Measurements from ENCODE around the gene ZDHHC8.

ZDHHC8 gene

DNA sequence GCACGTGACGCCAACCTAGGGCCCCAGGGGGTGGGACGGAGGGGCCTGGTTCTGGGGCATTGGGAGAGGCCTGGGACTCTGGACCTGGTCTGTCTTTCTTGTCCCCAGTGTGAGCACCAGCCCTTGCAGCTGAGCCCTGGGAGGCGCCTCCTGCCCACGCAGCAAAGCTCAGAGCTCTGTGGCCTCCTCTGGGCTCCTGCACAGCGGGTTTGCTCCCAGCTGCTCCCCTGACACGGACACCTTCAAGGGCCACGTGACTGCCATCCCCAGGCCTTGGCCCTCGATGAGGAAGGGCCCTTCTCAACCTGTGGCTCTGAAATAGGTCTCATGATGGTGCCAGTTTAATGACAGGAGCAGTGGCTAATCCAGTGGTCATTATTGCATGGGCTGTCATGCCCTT, 50.8 kb downstream of the ZDHHC8 start:
- DNase-seq = no peak

DNA sequence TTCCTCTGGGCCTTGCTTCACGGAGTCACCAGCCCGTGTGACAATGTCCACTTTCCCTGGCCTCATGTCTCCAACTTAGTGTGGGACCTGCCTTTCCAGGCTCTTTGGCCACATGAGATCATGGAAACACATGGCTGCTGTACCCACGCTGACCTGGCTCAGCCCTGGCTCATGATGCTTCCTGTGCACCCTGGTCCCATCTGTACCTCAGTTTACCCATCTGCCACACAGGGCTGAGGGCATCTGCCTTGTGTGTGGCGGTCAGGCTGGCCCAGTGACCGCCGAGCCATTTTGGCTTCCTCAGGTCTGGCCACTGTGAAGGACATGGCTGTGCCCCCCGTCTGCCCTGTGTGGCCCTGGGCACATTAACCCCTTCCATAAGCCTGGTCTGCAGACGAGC, 51.5 kb downstream of the ZDHHC8 start:
- DNase-seq = no peak

DNA sequence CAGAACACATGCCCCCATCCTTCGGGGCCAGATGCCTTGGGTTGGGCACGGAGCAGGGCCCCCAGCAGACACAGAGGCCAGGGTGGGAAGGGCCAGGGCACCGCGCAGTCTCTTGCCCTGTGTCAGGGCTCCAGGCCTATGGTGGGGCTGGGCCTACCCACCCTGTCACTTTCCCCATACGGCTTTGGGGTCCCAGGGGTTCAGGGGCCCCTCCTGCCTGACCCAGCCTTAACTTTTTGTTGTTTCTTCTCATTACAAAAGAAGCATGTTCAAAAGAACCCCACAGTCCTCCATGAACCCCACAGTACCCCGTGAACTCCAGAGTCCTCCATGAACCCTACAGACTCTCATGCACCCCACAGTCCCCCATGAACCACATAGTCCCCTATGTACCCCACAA, 52.2 kb downstream of the ZDHHC8 start:
- DNase-seq = no peak

DNA sequence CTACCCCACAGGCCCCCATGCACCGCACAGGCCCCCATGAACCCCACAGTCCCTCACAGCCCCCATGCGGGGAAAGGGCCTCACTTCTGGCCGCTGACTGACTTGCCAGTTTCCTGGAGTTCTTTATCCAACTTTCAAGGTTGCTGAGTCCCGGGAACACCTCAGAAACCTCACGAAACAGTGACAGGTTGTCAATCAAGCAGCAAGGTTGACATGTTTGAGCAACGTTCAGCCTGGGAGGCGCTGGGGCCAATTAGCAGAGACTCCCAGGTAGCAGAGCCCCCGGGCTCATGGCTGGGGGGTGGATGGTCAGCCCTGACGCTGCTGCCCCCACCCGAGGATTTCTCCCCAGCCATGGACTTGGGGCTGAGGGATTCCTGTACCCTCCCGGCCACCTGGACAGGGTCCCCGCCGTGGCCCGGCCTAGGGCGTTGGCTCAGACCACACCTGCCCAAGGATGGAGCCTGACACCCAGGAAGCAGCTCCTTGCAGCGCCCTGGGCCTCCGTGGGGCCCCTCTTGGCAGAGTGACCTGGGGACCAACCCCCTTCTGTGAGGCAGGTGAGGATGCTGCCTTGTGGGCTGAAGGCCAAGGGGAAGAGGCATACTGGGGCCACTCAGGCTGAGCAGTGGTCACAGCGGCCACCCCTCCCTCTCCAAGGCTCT, 53.0 kb downstream of the ZDHHC8 start:
- DNase-seq = no peak

DNA sequence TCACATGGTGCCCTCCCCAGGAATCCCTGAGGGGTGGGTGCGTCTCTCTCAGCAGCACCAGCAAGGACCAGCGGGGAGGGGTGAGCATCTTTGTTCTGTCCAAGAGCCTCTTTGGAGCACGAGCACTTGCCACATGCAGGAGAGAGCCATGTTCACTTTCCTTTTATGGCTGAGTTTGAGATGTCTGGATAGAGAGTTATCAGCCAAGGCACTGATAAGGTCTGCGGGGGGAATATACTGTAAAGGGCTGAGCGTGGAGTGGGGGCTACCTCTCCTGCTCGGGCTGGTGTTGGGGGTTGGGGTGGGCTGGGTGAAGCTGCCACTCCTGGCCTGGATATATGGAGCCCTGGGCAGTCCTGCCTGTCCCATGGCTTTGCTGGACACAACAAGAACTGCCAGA, 54.1 kb downstream of the ZDHHC8 start:
- no peak for DNase-seq

DNA sequence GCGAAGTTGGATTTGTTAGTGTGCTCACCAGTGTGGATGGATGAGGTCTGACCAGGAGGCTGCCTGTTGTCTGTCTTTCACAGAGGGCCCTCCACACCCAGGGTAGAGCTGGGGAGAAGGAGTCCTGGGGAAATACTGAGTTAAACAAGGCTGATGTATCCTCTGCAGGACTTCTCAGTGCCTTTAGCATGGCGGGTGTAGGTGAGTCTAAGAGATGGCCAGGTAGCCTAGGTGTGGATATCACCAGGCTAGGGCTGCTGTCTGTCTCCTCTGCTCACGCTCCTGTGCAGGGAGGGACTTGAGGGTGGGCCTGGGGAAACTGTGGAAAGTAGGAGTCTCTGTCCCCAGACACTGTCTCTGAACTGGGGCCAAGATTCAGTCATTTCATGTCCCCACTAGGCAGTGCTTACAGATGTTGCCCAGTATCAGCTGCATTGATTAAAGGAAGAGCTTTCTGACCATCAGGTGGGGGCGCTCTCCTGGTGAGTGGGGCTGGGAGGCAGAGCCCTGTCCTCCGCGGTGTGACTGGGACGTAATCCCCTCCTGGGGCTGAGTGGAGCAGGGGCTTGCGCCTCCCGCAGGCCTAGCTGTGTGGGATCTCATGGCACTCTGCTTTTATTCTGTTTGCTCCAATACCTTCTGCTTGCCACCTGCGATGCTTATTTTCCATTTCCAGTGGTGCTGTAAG, 54.7 kb downstream of the ZDHHC8 start:
- DNase-seq = no peak

DNA sequence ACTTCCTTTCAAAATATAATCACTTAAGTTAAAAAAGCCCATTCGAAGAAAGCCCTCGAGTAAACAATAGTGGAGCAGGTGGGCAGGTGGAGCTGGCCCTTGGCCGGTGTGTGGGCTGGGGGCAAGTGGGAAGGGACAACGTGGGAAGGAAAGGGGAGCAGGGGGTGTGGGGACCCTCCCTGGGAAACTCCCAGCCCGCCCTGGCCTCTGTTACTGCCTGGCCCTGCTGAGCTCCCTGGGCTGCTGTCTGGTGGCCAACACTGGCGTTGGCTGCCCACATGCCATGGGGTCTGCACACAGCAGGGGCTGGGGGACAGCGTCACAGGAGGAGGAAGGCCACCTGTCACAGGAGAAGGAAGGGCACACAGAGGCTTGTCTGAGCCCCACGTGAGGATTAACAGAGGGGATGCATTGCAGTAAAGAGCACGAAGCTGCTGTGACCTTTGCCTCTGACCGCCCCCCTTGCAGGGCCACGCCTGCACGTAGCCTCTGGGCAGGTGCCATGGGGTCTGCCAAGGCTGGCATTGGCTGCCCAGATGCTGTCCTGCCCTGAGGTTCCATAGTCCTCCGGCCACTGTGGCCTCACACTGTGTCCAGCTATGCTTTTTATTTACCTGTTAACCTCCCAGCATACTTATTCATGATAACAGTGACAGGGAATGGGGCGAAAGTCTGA, 55.4 kb downstream of the ZDHHC8 start:
- DNase-seq = no peak

DNA sequence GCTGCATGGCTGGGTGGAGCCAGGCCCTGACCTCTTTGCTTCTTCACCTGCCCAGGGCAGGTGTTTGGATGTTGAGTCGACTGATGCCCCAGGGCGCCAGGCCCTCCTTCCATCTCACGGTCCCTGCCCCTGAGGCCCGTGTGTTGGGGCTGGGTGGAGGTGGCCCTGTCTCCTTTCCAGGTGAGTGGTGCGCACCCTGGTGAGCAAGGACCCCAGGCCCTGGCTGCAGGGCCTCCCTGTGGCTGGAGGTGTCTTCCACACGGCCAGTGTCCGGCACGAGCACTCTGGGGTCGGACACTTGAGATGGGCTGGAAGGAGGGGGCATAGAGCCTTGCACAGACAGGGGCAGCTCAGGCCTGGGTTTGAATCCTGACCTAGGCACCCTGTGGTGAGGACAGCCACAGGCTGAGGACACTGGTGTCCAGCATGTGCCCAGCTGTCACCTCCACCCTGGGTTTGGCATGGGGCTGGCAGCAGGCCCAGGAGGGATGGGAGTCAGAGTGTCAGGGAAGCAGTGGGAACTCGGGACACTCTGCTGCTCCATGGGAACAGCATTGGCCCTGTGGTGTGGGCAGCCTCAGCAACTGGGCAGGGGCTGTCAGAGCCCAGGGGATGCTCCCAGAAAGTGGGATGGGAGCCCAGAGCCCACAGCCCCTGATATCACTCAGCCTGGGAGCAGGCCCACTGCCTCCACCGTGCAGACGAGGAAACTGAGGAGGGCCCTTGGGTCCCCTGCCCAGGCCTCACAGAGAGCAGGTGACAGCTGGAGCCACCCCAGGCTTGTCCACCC, 56.4 kb downstream of the ZDHHC8 start:
- DNase-seq = no peak

DNA sequence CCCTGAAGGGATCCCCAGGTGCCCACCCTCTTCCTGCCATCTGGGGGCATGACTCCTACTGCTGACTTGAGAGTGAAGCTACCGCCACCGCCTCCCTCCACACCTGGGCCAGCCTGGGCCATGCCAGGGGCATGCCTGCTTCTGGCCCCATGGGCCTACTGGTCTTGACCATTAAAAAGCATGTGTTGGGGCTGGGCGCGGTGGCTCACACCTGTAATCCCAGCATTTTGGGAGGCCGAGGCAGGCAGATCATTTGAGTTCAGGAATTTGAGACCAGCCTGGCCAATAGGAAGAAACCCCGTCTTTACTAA, 56.9 kb downstream of the ZDHHC8 start:
- DNase-seq = no peak

DNA sequence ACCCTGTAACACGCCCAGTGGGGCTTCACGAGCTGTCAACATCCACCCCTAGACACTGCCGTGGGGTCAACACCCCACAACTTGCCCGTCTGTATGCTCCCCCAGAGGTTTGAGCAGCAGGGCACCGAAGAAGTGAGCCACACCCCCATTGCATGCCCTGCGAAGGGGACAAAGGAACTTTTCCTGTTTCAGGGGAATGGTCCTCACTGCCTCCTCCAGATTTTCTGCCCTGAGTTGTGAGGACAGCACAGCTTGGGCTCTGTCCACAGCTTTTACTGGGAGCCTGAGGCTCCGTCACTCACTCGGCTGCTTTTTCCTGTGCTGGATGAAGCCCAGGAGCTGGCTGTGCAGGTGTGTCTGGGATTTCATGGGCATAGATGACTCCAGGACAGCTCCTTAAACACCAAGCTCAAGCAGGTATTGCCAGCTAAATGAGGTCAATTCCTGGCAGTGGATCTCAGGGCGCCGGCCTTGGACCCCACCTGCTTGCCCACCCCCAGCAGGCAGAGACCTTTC, 59.5 kb downstream of the ZDHHC8 start:
- no peak for DNase-seq

DNA sequence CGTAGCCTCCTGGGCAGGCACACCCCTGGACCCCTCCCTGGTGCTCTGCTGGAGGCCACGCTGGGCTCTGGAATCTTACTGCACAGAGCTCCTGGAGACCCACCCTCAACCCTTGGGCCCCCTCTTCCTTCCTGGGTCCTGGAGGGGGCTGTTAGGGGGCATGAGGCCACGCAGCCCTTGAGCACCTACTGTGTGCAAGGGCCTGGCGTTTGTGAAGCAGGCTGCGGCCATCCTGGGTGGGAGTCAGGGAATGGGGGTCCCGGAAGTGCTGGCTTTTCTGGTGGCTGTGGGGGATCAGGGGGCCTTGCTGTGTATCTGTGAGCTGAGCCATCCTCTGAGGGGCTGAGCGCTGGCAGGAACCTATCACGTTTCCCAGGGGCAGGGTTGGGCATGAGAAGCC, 60.2 kb downstream of the ZDHHC8 start:
- no peak for DNase-seq

DNA sequence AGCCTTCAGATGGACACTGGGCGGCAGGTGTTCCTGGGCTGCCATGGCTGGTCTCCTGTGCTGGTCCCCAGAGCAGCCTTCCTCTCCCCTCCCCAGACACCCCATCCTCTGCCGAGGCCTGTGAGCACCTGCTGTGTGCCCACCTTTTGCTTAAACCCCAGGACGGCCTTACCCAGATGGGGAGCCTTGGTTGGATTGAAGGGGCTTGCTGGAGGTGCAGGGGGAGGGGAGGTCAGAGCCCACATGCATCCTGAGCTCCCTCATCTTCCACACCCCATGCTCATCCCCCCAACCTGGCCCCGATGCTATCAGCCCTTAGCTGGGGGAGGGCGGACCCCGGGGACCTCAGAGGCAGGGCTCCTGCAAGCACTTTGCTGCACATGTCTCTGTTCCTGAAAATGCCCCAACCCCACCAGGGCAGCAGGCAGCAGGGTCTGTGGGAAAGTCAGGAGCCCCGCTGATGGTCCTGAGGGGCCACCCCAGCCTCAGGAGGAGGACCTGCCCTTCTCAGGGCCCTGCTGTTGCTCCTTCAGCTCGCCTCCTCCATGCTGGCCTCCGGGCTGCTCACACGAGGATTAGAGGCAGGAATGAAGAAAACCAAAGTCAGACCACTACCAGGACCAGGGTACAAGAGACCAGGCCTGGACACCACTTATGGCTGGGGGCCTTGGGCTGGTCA, 60.8 kb downstream of the ZDHHC8 start:
- no peak for DNase-seq

DNA sequence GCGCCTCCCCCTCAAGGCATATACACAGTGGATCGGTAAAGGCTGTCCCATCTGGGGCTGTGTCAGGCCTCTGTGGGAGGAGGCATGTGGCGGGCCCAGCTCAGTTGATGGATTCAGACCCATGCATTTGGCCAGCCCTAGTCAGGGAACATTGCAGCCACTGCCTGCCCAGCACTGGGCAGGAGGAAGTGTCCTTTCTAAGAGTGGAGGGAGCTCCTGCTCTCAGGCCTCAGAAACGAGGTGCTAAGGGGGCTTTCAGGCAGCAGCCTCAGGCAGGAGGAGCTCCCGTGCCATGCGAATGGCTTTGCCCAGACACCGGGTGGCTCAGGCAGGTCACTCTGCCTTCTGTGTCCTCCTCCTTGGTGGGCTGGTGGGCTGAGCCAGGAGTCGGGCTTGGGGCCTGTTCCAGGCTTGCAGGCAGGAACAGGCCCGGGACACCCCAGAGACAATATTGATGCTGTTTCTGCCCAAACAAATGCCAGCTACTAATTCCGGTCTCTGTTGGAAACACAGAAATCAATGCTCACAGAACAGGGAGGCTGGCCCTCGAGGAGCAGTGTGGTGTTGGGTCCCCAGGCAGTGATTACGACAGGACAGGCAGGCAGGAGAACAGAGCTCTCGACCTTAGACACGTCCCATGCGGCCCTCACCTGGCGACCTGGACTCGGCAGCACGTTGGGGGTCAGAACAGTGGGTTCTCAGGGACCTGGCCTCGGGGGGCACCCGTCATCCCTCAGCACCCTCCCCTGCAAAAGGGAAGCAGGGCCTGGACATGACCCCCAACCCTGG, 61.6 kb downstream of the ZDHHC8 start:
- DNase-seq = no peak

DNA sequence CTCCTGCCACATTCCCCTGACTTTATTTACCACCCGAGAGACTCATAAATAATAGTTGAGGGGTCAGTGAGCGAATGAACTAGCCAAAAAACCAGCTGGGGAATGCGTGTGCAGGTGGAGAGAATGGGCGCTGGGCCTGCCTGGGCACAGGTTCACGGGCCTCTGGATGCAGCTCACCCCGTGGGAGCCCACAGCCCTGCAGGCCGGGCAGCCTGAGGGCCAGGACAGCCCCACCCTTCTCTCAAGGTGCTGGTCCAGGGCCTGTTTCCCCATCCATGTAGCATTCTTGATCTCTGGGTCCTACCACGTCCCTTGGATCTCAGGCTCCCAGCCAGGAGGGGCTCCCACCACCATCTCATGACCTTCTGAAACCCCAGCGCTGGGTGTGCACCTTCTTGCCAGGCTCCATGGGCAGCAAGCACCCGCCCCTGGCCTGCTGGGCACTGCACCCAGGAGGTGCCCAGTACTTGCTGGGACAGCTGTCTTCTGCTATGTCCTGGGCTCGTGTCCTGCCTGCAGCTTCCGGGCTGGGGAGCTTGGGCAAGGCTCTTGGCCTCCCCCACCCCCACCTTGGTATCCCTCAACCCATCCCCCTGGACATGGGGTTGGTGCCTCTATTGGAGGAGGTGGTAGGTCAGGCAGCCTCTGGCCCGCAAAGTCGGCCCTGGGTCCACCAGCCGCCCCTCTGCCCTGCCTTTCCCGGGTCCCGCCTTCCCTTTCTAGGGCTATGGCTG, 62.3 kb downstream of the ZDHHC8 start:
- DNase-seq = no peak

DNA sequence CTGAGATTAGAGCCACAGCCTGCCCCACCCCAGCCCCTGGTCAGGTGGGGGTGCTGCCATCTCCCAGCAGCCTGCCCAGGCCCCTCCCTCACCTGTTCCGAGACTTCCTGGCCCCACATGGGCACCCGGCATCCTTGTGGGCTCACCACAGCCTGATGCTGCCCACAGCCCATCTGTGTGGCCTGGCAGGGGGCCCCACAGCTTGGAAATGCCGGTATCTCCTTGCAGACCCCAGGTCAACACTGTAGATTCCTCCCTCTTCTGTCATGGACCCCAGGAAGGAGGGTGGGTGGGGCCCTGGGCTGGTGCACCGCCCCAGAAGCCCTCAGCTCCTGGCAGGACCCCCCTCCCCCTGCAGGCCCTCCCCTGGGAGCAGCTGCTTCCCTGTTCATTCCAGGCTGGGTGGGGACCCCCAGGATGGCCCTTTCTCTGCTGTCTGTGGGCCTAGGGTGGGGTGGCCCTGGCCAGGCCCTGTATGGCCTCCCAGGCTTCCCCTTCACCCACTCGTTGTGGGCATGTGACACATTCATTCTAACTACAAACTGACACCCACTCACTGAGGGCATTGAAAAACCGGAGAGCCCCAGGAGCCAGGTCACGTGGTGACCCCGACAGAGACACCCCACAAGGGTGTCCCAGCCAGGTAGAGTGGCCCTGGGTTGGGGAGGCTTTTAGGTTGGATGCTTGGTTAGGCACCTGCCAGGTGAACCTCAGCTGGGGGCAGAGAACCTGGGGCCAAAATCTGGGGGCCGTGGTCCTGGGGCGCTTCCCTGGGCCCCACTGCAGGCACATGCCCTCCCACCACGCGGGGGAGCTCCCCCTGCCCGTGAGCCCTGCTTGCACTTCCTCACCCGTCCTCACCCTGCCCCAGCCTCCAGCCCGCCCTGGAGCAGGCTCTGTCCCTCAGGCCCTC, 63.3 kb downstream of the ZDHHC8 start:
- no peak for DNase-seq

DNA sequence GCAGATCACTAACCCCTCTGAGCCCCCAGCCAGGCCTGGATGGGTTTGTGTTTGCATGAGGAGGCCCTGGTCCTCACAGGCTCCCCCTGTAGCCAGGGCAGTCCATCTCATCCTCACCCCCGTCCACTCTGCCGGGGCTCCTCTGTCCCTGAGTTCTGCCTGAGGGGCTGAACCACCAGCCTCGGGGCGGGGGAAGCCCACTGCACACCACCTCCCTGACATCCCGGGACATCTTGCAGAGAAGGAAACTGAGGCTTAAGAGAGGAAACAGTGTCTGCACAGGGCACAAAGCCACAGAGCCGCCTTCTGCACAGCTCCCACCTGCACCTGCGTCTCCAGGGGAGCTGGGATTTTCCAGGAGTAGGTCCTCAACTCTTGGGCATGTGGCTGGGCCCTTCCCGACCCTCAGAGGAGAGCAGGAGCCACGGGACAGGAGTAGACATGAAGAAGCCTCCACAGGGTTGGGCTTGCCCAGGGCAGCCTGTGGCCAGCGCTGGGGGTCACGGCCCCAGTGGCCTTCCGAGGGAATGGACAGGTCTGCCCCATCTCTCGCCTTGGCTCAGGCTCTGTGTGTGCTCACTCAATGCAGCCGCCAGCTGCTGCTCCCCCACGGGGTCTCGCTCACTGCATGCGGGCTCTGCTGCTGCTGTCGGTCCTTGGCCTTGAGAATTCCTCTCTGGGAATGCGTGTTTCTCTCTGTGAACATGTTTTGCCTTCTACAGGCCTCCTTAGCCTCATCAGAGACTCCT, 64.7 kb downstream of the ZDHHC8 start:
- DNase-seq = no peak

All from NCI-H510A treated with DMSO at 0.1 percent for 48 hours (cell line).